GM10248 (cell line): ENCODE results near the gene DOK1.

ENCODE experiments used
- CTCF ChIA-PET: fragments of 300-600 bp; sonication (Branson Sonifier 250); formaldehyde crosslinking; extraction: SDS; loops from one replicate; lab custom pipeline; 2021; ENCODE audit warnings: antibody characterized with exemption; lab: Yijun Ruan, JAX
- POLR2A ChIA-PET: fragments of 350-650 bp; sonication (Branson Sonifier 250); formaldehyde crosslinking; extraction: SDS; loops from one replicate; lab custom pipeline; 2020; ENCODE audit warnings: antibody characterized with exemption; lab: Yijun Ruan, JAX
- DNase-seq: peaks from one replicate; pipeline ENCODE4 v3.0.0; 2012; ENCODE audit errors: extremely low spot score
- TF ChIP-seq, protein P1 (sequence below): IDR thresholded peaks from 2 replicates; pipeline ENCODE4 v1.5.1; 2012; ENCODE audit warnings: mild to moderate bottlenecking, low read depth; ENCODE audit errors: extremely low read depth, missing control alignments, control extremely low read depth

DOK1 gene

DNA sequence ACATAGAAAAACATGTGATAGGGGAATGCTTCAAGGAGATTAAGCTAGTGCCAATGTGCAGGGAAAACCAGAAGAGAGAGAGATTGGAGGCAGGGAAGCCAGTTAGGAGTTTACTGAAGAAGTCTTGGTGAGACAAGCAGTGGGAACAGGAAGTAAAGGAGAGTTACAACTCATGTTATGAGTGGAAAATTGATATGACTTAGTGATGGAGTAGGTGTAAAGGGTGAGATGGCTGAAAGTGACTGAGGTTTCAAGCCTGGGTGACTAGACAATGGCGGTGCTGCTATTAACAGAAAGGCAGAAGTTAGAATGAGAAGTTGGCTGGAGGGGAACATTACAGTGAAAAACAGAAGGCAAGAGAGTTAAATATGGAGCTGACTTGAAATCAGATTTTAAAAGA, 16.5 kb downstream of the DOK1 start:
- ChIA-PET POLR2A (no interaction called here), CTCF (interaction anchor here (1.2 to 11.2 kb wide), 9 partner anchors 9 to 89 kb away, joined by 3 to 188 read pairs (median 4); partner anchors contain the start of genes CCDC142 and TTC31)

DNA sequence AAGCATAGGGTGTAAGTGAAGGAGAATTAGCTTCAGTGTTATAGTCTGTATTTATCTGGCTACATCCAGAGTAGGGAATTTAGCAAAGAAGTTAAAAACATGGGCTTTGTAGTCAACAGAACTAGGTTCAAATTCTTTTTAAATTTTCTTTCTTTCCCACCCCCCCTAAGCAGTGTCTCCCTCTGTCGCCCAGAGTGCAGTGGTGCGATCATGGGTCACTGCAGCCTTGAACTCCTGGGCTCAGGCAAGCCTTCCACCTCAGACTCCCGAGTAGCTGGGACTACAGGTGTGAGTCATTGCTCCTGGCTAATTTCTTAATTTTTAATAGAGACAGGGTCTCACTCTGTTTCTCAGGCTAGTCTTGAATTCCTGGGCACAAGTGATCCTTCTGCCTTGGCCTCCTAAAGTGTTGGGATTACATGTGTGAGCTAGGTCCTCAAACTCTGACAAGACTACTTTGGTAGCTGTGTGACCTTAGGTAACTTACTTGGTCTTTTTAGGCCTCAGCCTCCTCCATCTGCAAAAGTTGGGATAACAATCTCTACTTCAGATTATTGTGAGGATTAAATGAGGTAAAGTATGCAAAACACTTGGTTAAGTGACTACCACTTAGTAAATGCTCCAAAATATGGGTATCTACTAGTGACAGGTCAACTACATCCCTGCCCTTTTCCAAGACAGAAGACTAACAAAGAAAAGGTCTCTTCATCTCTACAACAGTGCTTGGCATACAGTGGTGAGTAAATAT, 17.8 kb downstream of the DOK1 start:
- DNase-seq, result no peak
- CTCF ChIA-PET, result interaction anchor here (0.6 to 11.2 kb wide), 10 partner anchors 8 to 181 kb away, joined by 3 to 188 read pairs (median 4); partner anchors contain the start of genes CCDC142 and TTC31
- POLR2A ChIA-PET, result no interaction called here
- TF ChIP-seq, protein P1, sequence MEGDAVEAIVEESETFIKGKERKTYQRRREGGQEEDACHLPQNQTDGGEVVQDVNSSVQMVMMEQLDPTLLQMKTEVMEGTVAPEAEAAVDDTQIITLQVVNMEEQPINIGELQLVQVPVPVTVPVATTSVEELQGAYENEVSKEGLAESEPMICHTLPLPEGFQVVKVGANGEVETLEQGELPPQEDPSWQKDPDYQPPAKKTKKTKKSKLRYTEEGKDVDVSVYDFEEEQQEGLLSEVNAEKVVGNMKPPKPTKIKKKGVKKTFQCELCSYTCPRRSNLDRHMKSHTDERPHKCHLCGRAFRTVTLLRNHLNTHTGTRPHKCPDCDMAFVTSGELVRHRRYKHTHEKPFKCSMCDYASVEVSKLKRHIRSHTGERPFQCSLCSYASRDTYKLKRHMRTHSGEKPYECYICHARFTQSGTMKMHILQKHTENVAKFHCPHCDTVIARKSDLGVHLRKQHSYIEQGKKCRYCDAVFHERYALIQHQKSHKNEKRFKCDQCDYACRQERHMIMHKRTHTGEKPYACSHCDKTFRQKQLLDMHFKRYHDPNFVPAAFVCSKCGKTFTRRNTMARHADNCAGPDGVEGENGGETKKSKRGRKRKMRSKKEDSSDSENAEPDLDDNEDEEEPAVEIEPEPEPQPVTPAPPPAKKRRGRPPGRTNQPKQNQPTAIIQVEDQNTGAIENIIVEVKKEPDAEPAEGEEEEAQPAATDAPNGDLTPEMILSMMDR, result peak; percentile 35

More for the DNA sequence above, 16.5 kb downstream of the DOK1 start:
- TF ChIP-seq, protein P1, result no peak
- DNase-seq, result peak; percentile 70

DNA sequence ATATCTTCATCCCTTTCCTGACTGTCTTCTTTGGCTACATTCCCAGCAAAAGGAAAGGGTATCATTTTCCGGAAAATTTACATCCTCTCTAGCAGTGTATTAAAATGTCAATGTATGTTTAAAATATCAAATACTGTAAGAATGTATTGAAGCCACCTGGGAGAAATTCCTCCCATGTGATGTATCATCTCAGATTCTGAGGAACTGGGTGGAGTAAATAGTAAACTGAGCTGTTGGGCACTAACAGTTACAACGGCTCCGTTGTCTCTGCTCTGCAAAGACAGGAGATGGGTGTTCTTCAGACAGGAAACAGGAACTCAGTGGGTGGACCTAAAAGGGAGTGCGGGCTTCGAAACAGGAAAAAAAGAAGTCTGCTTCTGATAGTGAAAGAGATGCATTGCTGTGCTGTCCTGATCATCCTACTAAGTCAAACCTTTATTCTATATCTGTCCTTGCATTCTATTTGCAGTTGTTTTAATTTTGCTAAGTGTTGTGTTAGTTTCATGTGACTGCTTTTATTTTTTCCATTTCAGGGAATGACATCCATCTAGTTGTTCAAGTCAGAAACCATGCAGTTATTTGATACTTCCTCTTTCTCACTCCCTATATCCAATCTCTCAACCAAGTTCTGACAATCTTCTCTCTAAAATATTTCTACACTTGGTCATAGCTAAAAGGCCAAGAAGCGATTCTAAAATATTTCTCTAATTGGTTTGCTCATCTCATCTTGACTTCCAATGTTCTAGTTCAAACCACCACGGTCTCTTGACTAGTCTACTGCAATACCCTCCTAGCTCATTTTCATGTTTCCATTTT, 19.4 kb downstream of the DOK1 start:
- ChIA-PET CTCF (interaction anchor here (1.4 to 11.2 kb wide), 8 partner anchors 13 to 117 kb away, joined by 3 to 188 read pairs (median 5); partner anchors contain the start of genes CCDC142, TTC31 and WBP1), POLR2A (no interaction called here)
- DNase-seq, result peak; percentile 40
- TF ChIP-seq, protein P1, result no peak

DNA sequence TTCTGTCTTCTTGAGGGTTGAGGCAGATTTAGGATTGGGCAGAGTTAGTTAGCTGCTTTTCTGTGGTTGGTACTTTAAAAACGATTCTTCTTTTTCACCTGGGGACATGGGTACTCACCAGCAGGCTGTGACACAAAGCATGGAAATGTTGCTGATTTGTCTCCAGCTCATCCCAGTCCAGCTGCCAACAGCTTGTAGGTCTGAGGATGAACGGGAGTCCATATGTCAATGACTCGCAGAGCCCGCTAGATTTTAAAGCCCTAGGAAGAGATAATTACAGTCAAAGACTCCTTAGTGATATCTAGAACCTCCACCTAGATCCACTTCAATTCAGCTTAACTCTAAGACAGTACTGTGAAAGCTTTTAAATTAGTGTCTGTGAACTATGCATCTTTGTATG, 20.8 kb downstream of the DOK1 start:
- POLR2A ChIA-PET, result no interaction called here
- CTCF ChIA-PET, result interaction anchor here (1.2 to 11.2 kb wide), 8 partner anchors 8 to 118 kb away, joined by 3 to 188 read pairs (median 12); partner anchors contain the start of genes CCDC142, TTC31 and WBP1
- TF ChIP-seq, protein P1, result no peak
- DNase-seq, result no peak

DNA sequence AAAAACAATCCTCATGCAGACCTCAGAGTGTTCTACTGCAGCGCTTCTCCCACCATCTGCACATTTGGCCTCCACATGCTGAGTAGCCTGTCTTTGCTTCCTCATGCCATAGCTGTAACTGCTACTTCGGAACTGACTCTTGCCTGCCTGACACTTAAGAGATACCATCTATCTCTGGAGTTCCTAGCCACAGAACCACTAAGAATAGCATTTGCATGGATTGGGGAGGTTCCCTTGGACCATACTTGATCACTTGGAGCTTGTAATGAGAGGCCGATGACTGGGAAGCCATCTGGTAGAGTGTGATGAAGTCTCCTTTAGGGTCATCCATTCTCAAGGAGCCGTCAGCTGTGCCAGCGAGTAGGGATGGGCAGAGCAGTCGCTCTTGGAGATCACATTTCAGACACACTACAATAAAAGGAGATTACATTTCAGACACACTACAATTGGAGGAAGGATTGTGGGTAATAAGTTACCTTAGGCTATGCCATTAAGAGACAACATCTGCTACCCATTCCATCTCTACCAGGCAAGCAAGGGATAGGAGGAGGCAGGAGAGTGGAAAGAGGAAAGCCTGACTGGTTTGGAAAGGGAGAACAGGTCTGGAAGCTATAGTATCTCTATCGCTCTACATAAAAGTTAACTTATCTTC, 21.8 kb downstream of the DOK1 start:
- ChIA-PET CTCF (interaction anchor here (1.2 to 11.2 kb wide), 7 partner anchors 9 to 114 kb away, joined by 3 to 188 read pairs (median 19); partner anchors contain the start of genes CCDC142 and TTC31), POLR2A (no interaction called here)
- TF ChIP-seq, protein P1, result no peak
- DNase-seq, result no peak
